ENCODE results near the gene ULBP1.
"Not testable (repeated sequence)": the region's sequence is repeated elsewhere in the genome, so short reads cannot be mapped to it uniquely, and the experiment has no call there.

ULBP1 gene

DNA sequence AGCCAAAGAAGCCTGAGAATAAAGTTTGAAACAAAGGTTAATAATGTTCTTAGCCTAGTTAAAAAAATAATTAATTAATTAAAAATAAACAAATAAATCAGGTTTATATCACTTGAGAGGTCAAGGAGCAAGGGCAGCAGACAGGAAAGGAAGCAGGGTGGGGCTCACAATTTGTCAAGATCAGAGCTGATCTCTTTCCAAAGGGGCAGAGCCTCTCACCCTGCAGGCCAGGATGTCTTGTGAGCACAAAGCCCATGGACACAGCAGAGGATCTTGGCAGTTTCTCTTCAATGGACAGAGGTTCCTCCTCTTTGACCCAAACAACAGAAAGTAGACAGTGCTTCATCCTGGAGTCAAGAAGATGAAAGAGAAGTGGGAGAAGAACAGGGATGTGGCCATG is 14.9 kb downstream of the ULBP1 start:
- DNase-seq = no peak

DNA sequence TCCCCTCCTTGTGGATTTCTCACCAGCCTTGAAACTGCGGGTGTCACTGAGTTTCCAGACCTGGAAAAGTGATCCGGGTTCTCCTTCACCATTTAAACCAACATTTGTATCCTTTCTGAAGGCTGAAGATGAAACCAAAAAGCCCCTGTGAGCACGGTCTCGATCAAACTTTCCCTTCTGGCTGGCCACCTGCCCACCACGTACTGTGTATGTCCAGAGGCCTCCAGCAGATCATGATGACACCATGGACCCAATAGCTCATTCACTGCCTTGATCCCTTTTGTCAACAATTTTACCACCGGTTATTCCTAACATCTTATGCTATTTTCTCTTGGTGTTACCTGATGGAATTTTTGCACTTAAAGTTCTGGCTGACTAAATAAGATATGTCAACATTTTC is 15.6 kb downstream of the ULBP1 start:
- DNase-seq = no peak

DNA sequence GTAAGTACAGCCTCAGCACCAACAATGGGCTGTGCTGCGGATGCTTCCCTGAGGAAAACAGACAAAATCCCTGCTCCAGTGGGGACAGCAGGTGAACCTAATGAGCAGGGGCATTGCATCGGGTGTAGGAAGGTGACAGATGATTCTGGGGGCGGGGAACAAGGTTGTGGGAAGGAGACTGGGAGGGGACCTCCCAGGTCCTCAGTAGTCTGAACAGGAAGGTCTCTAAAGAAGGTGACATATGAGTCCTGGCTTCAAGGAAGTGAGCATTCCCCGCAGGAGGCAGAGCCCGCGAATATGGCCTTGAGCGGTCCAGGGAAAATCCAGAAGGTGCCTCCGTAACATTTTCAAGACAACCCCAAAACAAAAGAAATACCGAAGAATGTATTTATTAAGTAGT is 19.4 kb downstream of the ULBP1 start:
- DNase-seq = no peak

DNA sequence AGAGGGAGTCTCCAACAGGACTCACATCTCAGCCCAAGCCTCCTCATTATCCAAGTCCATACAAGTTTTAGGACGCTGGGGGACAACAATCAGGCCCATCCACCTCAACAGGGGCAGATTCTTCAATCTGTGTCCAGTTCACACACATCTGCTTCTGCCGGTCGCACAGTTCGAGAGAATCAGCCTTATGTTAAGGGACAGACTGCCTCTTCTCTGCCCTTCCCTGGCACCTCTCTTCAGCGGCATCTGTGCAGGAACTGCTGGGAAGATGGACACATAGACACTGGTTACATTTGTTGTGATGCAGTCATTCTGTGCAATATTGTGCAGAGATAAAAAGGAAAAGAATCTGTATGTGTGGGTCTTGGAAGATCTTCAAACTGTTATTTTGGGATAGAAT is 21.0 kb downstream of the ULBP1 start:
- no peak for DNase-seq

DNA sequence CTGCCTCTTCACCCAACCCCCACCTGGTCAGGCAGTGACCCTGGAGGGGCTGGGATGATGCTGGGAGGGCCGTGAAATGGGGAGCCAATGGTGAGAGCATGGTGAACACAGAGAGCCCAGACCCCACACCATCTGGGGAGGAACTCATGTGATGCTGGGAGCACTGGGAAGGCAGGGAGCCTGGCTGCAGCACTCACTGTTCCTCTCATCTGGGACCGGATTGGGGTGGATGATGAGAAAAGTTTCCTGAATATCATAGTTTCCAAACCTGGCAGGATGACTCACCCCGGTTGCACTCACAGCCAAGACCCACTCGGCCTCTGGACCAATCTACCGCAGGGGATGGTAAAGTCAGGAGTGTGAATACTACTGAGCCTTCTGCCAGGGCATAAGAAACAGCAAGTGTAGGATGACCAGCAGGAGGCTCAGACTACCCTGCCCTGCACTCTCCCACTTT is 21.8 kb downstream of the ULBP1 start:
- no peak for DNase-seq

DNA sequence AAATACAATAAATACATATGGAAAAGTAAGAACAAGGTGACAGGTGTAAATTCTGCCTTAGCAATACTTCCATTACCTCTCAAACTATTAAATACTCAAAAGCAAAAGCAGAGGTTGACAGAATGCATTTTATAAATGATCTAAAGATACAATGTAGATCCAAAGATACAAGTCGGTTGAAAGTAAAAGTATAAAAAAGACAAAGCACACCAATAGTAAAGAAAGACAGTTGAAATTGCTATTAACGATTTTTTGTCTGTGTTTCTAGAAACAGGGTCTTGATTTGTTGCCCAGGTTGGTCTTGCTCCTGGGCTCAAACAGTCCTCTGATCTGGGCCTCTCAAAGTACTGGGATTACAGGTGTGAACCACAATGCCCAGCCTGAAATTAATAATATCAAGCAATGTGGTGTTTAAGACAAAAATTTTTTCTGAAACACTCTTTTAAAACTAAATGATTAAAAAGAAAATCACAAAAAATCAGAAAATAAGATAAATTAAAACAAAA is 23.9 kb downstream of the ULBP1 start:
- DNase-seq = no peak

DNA sequence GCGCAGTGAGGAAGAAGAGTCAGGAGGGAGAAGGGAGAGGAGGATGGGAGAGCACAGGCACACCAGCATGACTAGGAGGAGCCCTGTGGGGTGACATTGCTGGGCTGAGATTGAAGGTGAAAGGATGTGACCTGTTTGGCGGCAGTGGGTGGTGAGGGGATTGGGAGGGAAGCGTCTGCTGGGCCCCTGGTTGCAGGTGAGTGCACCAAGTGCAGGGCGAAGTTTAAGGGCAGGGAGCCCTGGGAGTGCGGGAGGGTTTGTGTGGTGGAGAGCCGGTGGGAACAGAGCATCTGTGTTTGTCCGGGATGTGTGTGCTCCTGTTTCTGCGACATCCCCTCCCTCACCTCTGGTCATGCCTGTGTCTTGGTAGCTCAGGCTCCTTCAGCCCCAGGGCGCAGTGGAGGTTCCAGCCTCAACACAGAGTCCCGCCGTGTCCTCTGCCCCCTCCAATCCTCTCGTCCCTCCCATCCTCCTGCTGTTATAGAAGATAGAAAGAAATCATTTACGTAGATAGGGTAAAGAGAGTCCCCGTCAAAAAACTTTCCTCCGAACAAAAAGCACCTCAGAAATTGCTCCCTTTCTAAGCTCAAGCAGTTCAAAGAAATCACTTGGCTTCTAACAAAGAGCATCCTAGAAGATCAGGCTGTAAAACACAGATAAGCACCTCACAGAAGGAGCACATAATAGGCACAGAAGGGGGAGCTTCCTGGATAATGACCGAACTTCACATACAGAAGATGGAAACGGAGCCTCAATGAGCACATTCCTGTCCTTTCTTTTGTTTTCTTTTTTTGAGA is 25.0 kb downstream of the ULBP1 start:
- no peak for DNase-seq

DNA sequence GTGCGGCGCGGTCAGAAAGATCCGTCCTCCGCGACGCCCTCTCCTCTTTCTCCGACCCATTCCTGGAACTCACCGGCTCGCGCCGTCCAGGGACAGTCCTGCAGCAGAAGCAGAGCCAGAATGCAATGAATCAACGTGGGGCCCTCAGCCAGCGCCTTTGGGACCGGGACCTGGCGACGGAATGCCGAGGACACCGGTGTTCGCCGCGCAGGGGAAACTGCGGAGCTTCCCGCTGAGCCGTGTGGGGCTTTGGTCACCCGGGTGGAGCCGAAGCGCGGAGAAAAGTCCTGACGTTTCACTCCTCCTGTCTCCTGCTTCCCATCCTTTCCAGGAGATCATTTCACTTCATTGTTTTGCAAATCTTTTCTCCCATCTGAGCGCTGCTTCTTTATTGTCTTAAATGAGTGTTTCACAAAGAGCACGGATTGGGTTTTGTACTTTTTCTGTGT is 26.5 kb downstream of the ULBP1 start:
- no peak for DNase-seq

DNA sequence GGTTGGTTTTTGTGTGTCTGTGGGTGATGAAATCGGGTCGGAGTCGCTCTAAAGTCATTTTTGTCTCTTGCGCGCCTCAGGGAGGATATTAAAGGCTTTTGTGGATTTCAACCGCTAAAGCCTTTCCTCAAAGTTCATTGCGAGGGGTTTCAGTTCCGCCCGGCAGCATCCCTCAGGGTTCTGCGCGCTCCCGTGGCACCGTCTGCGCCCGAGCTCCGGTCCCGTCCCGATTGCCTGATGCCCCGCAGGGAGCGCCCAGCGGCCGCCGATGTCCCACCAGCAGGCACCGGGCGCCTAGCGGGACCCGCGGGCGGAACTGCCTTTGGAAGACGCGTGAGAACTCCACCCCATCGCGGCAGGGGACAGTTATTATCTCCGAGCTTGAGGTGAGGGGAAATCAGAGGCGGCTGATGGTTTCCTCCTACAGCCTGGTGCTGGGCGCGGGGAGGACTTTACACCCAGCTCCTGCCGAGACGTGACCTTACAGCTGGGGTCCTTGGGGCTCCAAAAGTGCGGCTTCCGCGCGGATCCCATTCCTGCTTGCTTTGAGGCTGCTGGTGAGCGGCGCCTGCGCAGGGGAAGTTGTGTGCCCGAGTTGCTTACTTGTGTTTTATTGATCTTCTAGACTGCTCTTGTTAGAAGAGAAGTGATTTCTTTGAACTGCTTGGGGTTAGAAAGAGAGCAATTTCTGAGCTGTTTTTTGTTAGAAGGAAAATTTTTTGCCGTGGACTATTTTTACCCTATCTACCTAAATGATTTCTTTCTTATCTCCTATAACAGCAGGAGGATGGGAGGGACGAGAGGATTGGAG is 27.1 kb downstream of the ULBP1 start:
- no peak for DNase-seq

DNA sequence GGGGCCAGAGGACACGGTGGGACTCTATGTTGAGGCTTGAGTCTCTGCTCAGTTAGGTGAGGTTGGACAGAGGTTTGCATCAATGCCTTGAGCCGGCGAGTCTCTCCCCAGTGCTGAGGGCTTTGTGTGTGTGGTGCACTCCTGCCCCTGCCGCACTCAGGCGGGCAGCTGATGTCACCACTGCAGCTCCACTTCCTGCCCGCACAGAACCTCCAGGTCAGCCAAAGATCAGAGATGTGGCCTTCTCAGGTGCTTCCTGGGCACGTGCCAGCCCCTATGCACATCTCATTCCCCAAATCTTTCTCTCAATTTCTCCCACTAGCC is 27.7 kb downstream of the ULBP1 start:
- DNase-seq = not testable (repeated sequence)

DNA sequence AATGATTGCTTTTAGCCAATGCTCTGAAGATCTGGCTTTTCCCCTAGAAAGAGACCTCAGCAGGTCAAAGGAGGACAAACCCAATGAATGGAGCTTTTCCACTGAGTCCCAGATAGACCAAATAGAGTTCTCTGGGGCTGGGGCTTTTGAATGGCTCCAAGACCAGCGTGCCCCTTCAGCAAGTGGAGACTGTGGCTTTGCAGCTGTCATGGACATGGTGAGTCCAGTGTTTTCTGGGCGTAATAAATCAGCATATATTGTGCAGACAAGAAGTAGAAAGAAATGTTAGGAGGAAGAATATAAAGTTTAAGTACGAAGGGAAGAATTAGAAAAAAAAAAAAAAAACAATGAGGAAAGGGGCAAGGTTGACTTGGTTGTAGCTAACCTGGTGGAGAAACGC is 28.1 kb downstream of the ULBP1 start:
- DNase-seq = no peak

DNA sequence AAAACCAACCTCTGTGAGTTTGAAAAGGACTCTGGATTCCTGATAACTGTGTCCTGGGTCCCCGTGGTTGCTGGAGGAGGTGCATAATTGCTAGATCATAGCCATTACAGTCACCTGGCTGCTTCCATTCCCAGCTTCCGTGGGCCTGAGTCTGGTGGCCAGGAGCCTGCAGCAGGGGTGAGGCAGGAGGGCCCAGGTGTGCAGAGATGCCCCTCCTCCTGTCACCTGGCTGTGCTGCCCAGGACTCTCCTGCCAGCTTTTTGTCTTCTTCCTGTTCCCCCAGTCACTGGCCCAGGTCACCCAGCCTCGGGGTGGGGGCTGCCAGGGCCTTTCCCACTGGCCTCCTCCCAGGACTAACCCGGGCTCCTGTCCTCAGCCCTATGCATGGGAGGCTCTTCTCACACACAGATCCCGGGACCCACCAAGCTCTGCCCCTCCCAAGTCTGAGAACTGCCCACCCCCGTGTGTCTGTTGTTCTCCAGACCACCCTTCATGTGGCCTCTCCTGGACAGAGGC is 31.6 kb downstream of the ULBP1 start:
- no peak for DNase-seq

DNA sequence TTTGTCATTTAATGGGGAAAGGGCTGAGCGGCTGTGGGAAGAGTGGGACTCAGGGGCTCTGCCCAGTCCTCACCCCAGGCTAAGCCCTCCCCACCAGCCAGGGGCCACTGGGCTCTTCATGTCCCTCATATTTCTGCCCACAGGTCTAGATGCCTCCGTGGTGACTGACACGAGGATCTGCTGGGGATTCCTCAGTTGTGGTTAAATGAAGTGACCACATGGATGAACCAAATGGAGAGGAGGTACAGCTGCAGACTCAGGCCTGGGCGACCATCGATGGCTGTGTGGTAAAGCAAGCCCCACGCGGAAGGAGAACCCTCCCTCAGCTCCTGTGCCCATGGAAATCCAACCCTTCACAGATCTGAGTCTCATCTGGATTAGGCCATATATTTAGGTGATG is 32.2 kb downstream of the ULBP1 start:
- DNase-seq = no peak

DNA sequence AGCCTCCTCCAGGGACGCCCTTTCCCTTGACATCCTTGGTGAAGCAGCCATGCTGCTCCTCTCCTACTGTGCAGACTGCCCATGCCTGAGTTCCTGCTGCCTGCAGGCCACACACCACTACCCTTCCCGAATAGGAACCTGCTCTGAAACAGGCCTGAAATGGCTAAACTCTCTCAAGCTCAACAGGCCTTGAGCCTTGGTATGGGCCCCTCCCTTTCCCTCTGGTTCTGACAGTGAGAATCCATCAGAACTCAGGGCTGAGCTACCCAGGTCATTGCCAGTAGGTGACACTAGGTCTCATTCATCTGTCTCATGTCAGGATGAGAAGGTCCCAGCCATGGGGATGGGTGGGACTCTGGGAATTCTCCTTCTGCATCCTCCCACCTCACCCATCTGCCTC is 35.9 kb downstream of the ULBP1 start:
- DNase-seq = no peak

DNA sequence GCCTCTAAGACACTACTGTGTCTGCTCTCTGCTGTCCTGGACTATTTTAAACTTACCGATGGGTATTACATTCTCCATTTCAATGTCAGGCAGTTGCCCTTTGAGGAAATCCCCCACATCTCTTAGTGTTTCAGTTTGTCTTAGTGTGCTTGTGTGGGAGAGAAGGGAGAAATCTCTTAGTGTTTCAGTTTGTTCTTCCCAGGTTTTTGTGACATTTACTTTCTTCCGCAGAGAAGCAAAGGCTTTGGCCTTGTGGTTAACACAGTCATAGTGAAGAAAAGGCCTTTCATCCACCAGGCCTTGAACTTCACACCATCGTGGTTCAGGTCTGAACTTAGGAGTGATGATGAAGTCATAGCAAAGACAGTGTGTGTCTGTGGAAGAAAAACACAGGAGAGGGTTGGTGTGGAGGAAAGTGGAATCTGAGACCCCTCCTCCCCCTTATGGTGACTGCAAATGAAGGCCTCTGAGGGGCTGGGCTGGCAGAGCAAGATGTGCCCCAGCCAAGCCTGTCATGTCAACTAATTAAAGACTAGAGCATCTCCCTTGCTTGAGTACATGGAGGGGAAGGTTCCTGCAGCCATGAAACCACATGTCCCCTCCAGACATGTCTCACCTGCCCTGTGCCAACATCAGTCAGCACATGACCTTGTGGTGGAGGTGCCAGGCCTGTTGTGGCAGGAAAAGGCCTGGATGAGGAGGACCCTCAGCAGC is 37.7 kb downstream of the ULBP1 start:
- no peak for DNase-seq

DNA sequence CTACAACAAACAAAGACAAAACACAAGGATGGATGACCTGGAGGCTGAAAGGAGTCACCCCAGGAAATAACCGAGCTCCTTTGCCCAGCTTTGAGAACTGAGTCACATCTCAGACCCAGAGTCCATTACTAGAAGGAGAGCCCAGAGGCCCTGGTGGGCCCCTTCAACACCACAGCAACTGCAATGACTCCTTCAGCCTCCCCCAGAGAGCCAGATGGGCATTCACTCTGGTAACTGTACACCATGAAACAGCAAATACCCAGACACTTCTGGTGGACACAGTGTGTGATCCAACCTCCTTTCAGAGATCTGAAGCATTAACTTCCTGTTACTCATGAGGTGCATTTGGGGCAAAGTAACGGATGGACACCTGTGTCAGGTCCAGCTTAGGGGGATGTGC is 39.0 kb downstream of the ULBP1 start:
- no peak for DNase-seq

DNA sequence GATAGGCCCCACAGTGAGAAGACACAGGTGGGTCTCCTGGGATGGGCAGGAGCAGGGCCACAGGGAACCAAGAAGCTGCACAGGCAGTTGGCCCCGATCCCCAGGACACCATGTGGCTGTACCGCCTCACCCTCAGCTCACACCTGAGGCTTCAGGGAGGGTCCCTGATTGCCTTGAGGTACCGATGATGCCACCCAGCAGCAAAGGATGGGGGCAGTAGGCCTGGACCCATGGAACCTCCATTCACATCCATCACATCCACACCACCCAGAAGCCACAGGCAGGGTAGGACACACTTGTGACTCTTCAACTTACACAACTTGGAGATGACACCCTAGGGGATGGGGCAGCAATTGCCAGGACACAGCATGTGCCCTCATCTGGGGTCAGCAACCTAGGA is 39.9 kb downstream of the ULBP1 start:
- DNase-seq = not testable (repeated sequence)

DNA sequence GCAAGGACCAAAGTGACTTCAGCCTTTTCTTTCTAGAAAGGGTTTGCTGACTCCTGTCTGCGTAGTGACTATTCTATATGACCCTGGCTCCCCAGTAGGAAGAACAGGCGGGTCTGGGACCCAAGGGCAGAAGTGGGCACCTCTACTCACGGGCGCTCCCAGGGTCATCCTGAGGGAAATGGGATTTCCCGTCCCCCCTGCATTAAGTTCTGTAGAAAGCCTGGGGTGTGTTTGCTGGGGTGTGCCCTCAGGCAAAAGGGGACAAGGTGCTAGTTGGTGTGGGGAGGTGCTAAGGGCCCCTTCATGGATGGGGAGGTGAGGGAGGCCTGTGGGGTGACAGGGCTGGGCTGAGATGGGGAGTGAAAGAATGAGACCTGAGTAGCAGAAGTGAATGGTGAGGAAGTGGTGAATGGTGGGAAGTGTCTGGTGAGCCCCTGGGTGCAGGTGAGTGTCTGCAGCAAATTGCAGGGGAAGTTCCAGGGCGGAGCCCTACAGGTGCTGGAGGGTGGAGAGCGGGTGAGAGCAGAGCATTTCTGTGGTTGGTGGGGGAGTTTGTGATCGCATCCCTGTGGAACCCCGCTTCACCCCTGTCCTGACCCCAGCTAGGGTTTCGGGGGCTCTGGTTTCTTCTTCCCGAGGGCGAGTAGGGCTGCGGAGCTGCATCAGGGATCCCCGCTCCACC is 40.5 kb downstream of the ULBP1 start:
- DNase-seq = no peak

DNA sequence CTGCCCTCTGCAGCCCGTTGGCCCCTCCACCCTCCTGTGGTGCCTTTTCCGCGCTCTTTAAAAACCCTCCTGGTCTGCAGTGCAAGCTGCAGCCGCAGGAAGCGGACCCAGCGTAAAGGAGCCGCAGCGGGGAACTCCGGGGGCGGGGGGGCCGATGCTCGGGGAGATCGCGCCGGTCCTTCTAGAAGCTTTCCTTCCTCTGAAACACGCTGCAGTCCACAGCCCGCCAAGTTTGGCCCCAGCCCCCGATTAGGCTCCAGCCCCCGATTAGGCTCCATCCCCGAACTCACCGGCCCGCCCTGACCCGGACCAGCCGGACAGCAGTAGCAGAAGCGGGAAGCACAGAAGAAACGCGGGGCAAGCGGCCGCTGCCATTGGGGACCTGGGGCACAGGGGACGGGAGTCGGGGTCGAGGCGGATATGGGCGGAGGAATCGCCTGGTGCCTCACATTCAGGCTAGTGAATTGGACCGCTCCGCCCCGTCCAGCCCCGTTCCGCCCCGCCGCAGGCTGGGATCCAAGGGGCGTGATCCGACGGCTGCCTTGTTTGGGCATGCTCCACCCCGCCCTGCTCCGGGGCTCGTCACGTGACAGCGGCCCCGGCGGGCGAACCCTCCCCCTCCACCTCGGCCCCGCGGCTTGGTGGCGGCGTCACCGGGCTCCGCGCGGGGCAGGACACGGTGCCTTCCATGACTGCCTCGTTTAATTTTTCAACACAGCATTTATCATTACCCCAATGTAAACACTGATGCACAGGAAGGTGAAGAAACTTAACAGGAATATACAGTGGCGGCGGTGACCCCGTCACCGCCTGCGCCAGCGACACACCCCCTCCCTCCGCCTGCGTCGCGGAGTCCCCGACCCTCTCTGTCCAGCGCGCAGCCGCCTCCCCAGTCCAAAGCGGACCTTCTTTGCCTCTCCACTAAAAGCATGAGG is 41.3 kb downstream of the ULBP1 start:
- DNase-seq = peak; percentile 91

DNA sequence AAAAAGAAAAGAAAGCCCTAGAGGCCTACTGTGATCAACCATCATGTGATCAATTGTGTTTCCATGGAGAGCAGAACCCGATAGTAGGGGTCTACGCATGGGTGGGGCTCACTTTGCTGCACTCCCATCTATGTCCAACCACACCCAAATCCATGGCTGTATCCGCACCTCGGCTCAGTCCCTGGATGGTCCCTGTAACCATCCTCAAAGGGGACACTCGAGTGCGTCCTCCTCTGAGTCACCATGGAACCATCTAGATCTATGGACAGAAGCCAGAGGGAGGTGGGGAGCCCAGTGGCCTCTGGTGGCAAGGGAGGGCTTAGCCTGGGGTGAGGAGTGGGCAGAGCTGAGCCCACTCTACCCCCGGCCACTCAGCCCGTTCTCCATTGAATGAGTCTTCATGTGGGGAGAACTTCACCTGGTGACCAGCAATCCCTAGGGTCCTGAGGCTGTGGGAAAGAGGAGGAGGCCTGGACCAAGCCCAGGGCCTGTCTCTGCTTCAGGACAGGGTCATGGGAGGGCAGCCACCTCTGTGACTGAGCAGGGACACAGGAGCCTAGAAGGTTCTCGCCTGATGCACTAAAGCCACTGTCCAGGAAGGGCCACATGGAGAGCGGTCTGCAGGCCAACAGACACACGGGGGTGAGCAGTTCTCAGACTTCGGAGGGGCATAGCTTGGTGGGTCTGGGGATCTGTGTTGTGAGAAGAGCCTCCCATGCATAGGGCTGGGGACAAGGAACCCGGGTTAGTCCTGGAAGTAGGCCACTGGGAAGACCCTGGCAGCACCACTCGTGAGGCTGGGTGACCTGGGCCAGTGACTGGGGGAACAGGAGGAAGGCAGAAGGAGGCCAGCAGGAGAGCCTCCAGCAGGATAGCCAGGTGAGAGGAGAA is 42.3 kb downstream of the ULBP1 start:
- no peak for DNase-seq

All from fibroblast of skin of back (primary cell).